SJCRH30 (cell line): Measurements from ENCODE around the gene CMBL. TPM values are rescaled to one million over a fixed set of nuclear protein-coding genes. Genes with fewer than 3 reads are reported as not detected.
"Not testable (repeated sequence)": the region's sequence is repeated elsewhere in the genome, so short reads cannot be mapped to it uniquely, and the experiment has no call there.

Experiments used
- DNase-seq, 2 experiments: peaks; one replicate each; pipeline ENCODE4 v3.0.0-alpha.2; 2015 to 2020
- H3K27ac ChIP-seq: fragments of 250-450 bp; sonication (Bioruptor Pico); 2 replicates; pipeline ENCODE4 v1.5.1; 2020; ENCODE audit warnings: mild to moderate bottlenecking, moderate library complexity
- H3K27me3 ChIP-seq: fragments of 250-450 bp; sonication (Bioruptor Pico); 2 replicates; pipeline ENCODE4 v1.5.1; 2020; ENCODE audit warnings: mild to moderate bottlenecking, moderate library complexity
- H3K36me3 ChIP-seq: fragments of 250-450 bp; sonication (Bioruptor Pico); 2 replicates; pipeline ENCODE4 v1.5.1; 2020; ENCODE audit warnings: mild to moderate bottlenecking, moderate library complexity
- H3K4me1 ChIP-seq: fragments of 250-450 bp; sonication (Bioruptor Pico); 2 replicates; pipeline ENCODE4 v1.5.1; 2020; ENCODE audit warnings: mild to moderate bottlenecking, moderate library complexity
- H3K4me3 ChIP-seq: fragments of 250-450 bp; sonication (Bioruptor Pico); 2 replicates; pipeline ENCODE4 v1.5.1; 2020; ENCODE audit warnings: mild to moderate bottlenecking, moderate library complexity
- H3K9me3 ChIP-seq: fragments of 250-450 bp; sonication (Bioruptor Pico); replicated peaks from 2 replicates; pipeline ENCODE4 v1.5.1; 2020; ENCODE audit warnings: mild to moderate bottlenecking, moderate library complexity
- total RNA-seq: library from RNA; depleted of rRNA; stranded (reverse); fragments of >200 nt; shearing (Covaris generic); gene quantifications from 2 replicates; pipeline ENCODE4 v1.2.3, GENCODE V29; 2014

The CMBL gene
- total RNA-seq, 1 experiment from 2014 or later = not detected

DNA sequence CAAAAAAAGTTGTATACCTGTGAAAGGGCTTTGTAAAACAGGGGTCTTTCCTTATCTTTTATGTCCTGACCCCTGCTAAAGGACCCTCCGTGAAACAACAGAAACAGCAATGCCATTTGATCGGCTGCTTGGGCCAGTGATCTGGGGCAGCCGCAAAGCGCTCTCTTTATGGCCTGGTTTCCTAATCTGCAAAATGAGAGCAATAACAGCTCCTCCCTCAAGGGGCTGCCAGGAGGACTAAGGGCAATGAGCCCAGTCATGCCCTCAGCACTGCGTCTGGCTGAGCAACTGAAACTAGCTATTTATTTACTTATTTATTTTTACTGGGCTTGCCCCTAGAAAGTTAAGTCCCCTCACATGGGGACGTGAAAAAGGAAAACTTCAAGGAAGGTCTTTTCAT lies 18.3 kb downstream of the CMBL start:
- no peak for DNase-seq
- Histone ChIP-seq H3K27ac (no peak overlapping the region), H3K36me3 (no peaks in the 10 kb centered on the region)

GRCh38 chr5:10288592-10289219 lies 19.0 kb downstream of the CMBL start:
- no peaks in the 10 kb centered on the region for H3K4me1 ChIP-seq
- no peaks in the 10 kb centered on the region for H3K9me3 ChIP-seq
- no peaks in the 10 kb centered on the region for H3K36me3 ChIP-seq
- peak; percentile 39 to 65 for DNase-seq
- H3K4me3 ChIP-seq = no peak overlapping the region
- no peak overlapping the region for H3K27ac ChIP-seq
- H3K27me3 ChIP-seq = no peaks in the 10 kb centered on the region

More for the DNA sequence above, 18.3 kb downstream of the CMBL start:
- Histone ChIP-seq H3K4me1 (no peaks in the 10 kb centered on the region), H3K9me3 (no peaks in the 10 kb centered on the region), H3K27me3 (no peaks in the 10 kb centered on the region), H3K4me3 (no peak overlapping the region)

- no peak for DNase-seq
- Histone ChIP-seq H3K9me3 (no peaks in the 10 kb centered on the region), H3K36me3 (no peaks in the 10 kb centered on the region), H3K4me1 (no peaks in the 10 kb centered on the region), H3K27ac (no peak overlapping the region), H3K4me3 (no peak overlapping the region), H3K27me3 (no peaks in the 10 kb centered on the region)
Observed at GRCh38 chr5:10286862-10287227, 20.9 kb downstream of the CMBL start.

DNA sequence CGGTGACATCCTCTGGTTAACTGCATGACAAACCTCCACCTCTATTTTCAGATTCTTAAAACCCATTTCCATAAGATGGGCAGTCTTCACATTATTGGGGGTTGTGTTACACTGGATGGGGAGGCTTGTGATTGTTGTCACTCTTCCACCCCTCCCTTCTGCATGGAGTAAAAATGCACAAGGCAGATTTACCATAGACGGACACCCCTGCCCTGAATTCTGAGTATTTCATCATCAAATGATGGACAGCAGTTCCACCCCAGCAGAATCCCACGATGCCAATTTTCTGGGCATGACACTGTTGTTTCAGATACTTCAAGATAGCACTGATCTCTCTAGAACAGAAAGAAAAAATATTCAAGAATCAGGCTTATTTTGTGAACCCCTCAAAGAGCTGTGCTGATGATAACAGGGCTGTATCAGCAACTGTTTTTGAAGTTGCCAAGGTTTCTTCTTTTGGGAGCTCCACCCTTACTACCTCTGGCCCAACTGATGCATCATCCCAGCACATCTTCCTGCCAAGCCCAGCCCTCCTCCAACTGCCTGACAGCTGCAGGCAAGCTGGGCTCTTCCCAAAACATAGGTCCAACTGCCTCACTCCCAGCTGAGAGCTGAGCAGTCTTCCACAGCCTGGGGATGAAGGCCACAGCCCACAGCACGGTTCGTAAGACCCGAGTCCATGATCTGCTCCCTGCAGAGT lies 21.4 kb downstream of the CMBL start:
- Histone ChIP-seq H3K4me1 (no peaks in the 10 kb centered on the region), H3K9me3 (no peaks in the 10 kb centered on the region), H3K36me3 (no peaks in the 10 kb centered on the region), H3K27me3 (no peaks in the 10 kb centered on the region), H3K27ac (no peak overlapping the region), H3K4me3 (no peak overlapping the region)
- DNase-seq = peak in 1 of 2 experiments; percentile 27

DNA sequence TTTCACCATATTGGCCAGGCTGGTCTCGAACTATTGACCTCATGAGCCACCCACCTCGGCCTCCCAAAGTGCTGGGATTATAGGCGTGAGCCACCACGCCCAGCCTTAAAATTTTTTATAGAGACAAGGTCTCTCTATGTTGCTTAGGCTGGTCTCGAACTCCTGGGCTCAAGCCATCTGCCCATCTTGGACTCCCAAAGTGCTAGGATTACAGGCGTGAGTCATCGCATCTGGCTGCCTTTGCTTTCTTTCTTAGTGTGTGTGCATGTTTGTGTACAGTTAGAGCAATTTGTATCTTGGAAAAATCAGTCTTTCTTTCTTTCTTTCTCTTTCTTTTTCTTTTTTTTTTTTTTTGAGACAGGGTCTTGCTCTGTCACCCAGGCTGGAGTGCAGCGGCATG lies 22.3 kb downstream of the CMBL start:
- not testable (repeated sequence) for H3K27me3 ChIP-seq, H3K4me1 ChIP-seq, H3K27ac ChIP-seq, H3K9me3 ChIP-seq, H3K36me3 ChIP-seq, H3K4me3 ChIP-seq, DNase-seq

GRCh38 chr5:10283927-10284635 lies 23.6 kb downstream of the CMBL start:
- no peaks in the 10 kb centered on the region for H3K4me1 ChIP-seq
- no peaks in the 10 kb centered on the region for H3K9me3 ChIP-seq
- H3K36me3 ChIP-seq = no peaks in the 10 kb centered on the region
- DNase-seq = peak; percentile 55 to 77
- no peaks in the 10 kb centered on the region for H3K27me3 ChIP-seq
- H3K4me3 ChIP-seq = no peak overlapping the region
- no peak overlapping the region for H3K27ac ChIP-seq

DNA sequence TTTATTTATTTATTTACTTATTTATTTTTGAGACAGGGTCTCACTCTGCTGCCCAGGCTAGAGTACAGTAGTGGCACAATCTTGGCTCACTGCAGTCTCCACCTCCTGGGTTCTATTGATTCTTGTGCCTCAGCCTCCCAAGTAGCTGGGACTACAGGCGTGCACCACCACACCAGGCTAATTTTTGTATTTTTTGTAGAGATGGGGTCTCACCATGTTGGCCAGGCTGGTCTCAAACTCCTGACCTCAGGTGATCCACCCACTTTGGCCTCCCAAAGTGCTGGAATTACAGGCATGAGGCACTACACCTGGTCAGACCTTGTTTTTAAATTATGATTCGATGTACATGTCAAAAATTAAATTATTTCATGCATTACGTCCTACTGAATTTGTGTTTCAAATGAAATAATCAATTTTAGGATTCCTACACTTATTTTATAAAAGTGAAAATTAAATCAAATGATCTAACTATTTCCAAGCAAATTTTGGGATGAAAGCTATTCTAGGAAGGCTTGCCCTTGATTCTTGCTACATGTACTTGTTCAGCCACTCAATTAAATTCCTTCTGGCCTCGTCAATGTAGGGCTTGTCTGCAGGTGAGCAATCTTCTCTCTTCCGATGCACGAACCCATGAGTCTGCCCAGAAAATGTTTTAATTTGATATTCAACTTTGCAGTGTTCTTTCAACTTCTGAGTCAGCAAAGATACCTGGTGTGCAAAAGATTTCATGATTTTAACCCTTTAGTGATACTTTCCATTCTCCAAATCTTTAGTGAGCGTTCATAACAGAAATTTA lies 27.6 kb downstream of the CMBL start:
- H3K4me3 ChIP-seq = no peak overlapping the region
- no peaks in the 10 kb centered on the region for H3K9me3 ChIP-seq
- H3K4me1 ChIP-seq = no peaks in the 10 kb centered on the region
- H3K27me3 ChIP-seq = no peaks in the 10 kb centered on the region
- H3K27ac ChIP-seq = no peak overlapping the region
- H3K36me3 ChIP-seq = no peaks in the 10 kb centered on the region
- no peak for DNase-seq

- no peaks in the 10 kb centered on the region for H3K4me1 ChIP-seq
- no peak overlapping the region for H3K4me3 ChIP-seq
- peak in 1 of 2 experiments; percentile 48 for DNase-seq
- no peaks in the 10 kb centered on the region for H3K36me3 ChIP-seq
- no peak overlapping the region for H3K27ac ChIP-seq
- H3K27me3 ChIP-seq = no peaks in the 10 kb centered on the region
- no peaks in the 10 kb centered on the region for H3K9me3 ChIP-seq
Observed at GRCh38 chr5:10279328-10279727, 28.4 kb downstream of the CMBL start.

GRCh38 chr5:10278658-10279279 lies 28.9 kb downstream of the CMBL start:
- H3K9me3 ChIP-seq = no peaks in the 10 kb centered on the region
- H3K27me3 ChIP-seq = no peaks in the 10 kb centered on the region
- no peak overlapping the region for H3K27ac ChIP-seq
- H3K4me1 ChIP-seq = no peaks in the 10 kb centered on the region
- no peaks in the 10 kb centered on the region for H3K36me3 ChIP-seq
- no peak overlapping the region for H3K4me3 ChIP-seq
- DNase-seq = no peak

- Histone ChIP-seq H3K36me3 (no peaks in the 10 kb centered on the region), H3K4me1 (no peaks in the 10 kb centered on the region), H3K4me3 (no peak overlapping the region), H3K27ac (no peak overlapping the region), H3K27me3 (no peaks in the 10 kb centered on the region), H3K9me3 (no peaks in the 10 kb centered on the region)
- DNase-seq = no peak
Observed at GRCh38 chr5:10277773-10278630, 29.7 kb downstream of the CMBL start.

GRCh38 chr5:10276691-10277090 lies 31.0 kb downstream of the CMBL start:
- Histone ChIP-seq H3K9me3 (no peaks in the 10 kb centered on the region), H3K4me3 (no peak overlapping the region), H3K36me3 (no peaks in the 10 kb centered on the region), H3K27me3 (no peaks in the 10 kb centered on the region), H3K4me1 (no peaks in the 10 kb centered on the region), H3K27ac (no peak overlapping the region)
- DNase-seq = no peak

DNA sequence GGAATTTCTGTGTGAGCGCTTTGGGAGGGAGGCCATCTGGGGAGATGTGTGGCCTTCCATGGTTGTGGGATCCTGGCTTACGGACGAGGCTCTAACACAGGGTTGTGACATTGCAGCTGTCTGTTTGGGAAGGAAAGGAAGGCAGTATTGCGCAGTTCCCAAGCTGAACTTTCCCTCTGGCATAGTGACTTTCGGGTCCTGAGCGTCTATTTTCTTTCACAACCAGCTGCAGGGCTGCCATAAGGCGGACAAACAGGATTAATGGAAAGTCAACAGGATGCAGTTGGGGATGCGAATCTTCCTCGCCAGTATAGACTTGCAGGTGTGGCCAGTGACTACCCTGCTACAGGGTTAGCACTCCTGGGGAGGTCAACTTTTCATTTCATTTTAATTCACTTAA lies 31.7 kb downstream of the CMBL start:
- no peaks in the 10 kb centered on the region for H3K9me3 ChIP-seq
- H3K4me1 ChIP-seq = no peaks in the 10 kb centered on the region
- DNase-seq = peak in 1 of 2 experiments; percentile 15
- H3K4me3 ChIP-seq = no peak overlapping the region
- H3K36me3 ChIP-seq = no peaks in the 10 kb centered on the region
- H3K27me3 ChIP-seq = no peaks in the 10 kb centered on the region
- no peak overlapping the region for H3K27ac ChIP-seq

- Histone ChIP-seq H3K27me3 (no peaks in the 10 kb centered on the region), H3K27ac (no peak overlapping the region), H3K4me3 (no peak overlapping the region), H3K36me3 (no peaks in the 10 kb centered on the region), H3K4me1 (no peaks in the 10 kb centered on the region), H3K9me3 (no peaks in the 10 kb centered on the region)
- DNase-seq = no peak
Observed at GRCh38 chr5:10275460-10275859, 32.2 kb downstream of the CMBL start.

DNA sequence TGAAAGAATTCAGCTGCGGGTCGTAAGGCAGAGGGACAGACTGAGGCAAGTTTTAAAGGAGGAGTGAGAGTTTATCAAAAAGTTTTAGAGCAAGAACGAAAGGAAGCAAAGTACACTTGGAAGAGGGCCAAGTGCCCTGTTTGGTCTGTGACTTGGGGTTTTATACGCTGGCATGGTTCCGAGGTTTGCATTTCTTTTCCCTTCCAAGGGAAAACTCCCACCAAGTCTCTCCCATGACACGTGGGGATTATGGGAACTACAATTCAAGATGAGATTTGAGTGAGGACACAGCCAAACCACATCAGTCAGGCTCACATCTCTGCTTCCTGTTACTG lies 34.9 kb downstream of the CMBL start:
- H3K27ac ChIP-seq, H3K9me3 ChIP-seq, H3K27me3 ChIP-seq, H3K4me3 ChIP-seq, H3K4me1 ChIP-seq, DNase-seq, H3K36me3 ChIP-seq: not testable (repeated sequence)
